IPS-20b (cell line): ENCODE data around the gene SLC22A1.
"Not testable (repeated sequence)": the region's sequence is repeated elsewhere in the genome, so short reads cannot be mapped to it uniquely, and the experiment has no call there.

Experiments used
- H3K27ac ChIP-seq: one replicate; pipeline ENCODE4 v1.5.1; 2013; ENCODE audit warnings: low read length
- H3K27me3 ChIP-seq: 2 replicates; pipeline ENCODE4 v1.6.1; 2013; ENCODE audit warnings: mild to moderate bottlenecking, low read length, inconsistent platforms; ENCODE audit not compliant: insufficient read depth
- H3K36me3 ChIP-seq: 2 replicates; pipeline ENCODE4 v1.6.1; 2013; ENCODE audit warnings: low read depth, mild to moderate bottlenecking, inconsistent platforms, low read length, moderate library complexity; ENCODE audit not compliant: insufficient read depth
- H3K4me1 ChIP-seq: 2 replicates; pipeline ENCODE4 v1.6.1; 2013; ENCODE audit warnings: mild to moderate bottlenecking, control low read depth, inconsistent platforms, low read length, moderate library complexity; ENCODE audit not compliant: insufficient read depth
- H3K4me3 ChIP-seq: 2 replicates; pipeline ENCODE4 v1.5.1; 2013; ENCODE audit warnings: mild to moderate bottlenecking, low read length, inconsistent platforms
- H3K9ac ChIP-seq: 2 replicates; pipeline ENCODE4 v1.6.1; 2013; ENCODE audit warnings: low read depth, mild to moderate bottlenecking, inconsistent platforms, low read length, moderate library complexity
- H3K9me3 ChIP-seq: 2 replicates; pipeline ENCODE4 v1.6.1; 2013; ENCODE audit warnings: mild to moderate bottlenecking, low read depth, low read length, inconsistent platforms; ENCODE audit not compliant: insufficient read depth

Gene SLC22A1

DNA sequence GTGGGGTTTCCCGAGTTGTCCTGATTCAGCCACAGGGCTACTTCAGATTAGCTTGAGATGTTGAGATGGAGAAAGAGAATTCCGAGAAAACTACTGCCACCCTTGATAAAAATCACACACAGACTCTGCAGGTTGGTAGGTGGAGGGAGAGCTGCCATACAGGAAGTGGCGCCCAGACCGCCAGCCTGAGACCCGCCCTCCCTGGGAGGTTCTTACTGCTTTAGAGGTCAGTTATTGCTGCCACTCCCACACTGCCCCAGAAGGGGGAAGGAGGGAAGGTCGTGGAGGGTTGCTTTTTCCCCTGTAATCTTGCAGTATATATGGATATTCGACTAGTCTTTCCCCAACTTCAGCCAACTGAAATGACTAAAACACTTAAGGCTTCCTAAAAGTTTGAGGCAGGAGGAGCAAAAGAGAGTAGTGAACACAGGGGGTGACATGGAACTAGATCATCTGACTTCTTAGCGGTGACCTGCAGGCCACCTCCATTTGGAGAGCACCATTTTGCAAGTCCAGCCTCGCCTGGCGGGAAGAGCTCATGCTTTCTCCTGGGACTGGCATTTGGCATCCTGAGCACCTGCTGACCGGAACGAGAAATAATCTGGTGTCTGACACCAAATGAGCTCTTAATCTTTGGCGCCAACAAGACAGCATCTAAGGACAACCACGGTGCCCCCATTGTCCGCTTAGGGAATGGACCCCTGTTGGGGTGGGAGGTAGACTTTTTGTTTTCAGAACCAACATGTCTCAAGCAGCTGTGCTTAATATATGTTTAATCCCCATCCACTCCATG is 35.7 kb upstream of the SLC22A1 start:
- Histone ChIP-seq H3K9me3 (no peaks in the 10 kb centered on the region), H3K27ac (no peak overlapping the region), H3K4me3 (no peak overlapping the region), H3K9ac (no peak overlapping the region), H3K4me1 (no peaks in the 10 kb centered on the region), H3K27me3 (no peaks in the 10 kb centered on the region), H3K36me3 (peaks cover 88% of the 10 kb centered on the region)

DNA sequence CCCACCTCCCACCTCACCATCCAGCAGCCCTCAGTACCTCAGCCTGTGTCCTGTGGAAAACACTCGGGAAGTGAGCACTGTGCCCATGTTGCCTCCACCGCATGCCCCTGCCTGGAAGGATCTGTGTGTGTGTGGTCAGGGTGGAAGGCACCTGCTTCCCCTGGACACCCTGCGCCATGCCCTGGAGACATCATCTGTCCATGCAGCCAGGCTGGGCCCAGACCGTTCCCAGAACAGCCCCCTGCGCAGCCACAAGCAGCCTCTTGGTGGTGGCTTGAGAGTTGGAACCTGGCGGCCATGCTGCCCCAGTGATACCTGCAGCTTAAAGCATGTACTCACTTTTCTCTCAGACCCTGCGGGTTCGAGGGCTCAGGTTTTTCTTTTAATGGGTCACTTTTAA is 34.9 kb upstream of the SLC22A1 start:
- H3K4me1 ChIP-seq = no peaks in the 10 kb centered on the region
- no peaks in the 10 kb centered on the region for H3K27me3 ChIP-seq
- H3K9me3 ChIP-seq = no peaks in the 10 kb centered on the region
- no peak overlapping the region for H3K9ac ChIP-seq
- H3K27ac ChIP-seq = no peak overlapping the region
- H3K4me3 ChIP-seq = no peak overlapping the region
- peaks cover 86% of the 10 kb centered on the region for H3K36me3 ChIP-seq

DNA sequence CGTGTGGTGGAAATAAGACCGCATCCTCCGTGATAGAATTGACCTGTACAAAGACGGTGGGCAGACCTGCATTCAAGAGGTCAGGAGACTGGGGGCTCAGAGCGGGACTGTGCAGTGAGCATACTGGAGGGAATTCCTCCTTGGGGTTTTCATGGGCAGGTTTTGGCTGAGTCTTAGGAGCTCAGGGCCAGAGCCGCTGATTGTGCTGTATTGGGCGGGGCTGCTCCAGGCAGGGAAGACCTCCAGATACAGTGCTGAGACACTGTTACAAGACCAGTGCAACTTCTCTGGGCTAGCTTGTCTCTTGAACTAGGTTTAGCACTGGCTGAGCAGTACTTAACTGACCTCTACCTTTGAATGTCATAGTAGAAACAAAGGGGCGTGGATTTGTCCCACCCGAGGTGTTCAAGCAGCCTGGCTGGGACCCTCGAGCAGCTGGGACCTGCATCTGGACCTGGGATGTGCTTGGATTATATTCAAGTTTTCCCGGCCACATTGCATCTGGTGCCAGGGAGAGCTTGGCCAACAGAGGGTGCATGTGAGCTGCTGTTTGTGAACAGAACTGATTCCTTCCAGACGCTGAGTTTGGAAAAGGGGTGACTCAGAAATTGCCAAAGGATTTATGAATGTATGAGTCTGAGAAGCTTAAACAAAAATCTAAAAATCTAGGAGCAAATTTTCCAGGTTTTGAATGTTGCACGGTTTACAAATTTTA is 33.4 kb upstream of the SLC22A1 start:
- Histone ChIP-seq H3K4me1 (no peaks in the 10 kb centered on the region), H3K4me3 (no peak overlapping the region), H3K27ac (no peak overlapping the region), H3K9me3 (no peaks in the 10 kb centered on the region), H3K36me3 (peaks cover 91% of the 10 kb centered on the region), H3K27me3 (no peaks in the 10 kb centered on the region), H3K9ac (no peak overlapping the region)

DNA sequence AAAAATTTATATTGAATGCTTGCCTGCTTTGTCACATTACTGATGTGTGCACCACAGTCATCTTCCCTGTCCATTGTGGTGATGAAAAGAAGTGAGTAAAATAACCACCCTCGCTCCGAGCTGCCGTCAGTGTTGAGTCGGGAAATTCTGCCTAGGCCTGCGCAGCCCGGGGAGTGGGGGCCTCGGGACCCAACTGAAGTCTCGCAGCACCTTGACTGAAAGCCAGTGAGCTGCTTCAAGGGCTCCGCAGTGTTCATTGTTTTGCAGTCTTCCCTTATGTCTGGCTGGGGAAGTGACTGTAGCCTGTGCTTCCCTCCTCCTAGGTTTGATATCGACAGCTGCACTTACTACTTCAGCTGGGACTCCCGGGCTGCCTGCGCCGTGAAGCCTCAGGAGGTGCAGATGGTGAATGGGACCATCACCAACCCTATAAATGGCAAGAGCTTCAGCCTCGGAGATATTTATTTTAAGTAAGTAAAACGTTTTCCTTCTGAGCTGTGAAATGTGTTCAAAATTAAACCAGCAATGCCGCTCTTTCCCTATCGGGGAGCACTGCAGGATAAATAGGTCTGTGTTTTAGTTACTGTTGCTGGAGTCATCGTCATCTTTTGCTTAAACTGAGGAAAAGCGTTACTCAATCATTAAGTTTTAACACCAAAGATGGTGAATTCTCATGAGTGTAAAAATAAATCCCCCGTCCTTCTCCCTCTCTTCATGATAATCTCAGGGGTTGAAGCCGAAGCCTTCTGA is 32.7 kb upstream of the SLC22A1 start:
- no peak overlapping the region for H3K4me3 ChIP-seq
- H3K27ac ChIP-seq = no peak overlapping the region
- no peaks in the 10 kb centered on the region for H3K9me3 ChIP-seq
- no peak overlapping the region for H3K9ac ChIP-seq
- no peaks in the 10 kb centered on the region for H3K27me3 ChIP-seq
- H3K36me3 ChIP-seq = peaks cover 94% of the 10 kb centered on the region
- H3K4me1 ChIP-seq = no peaks in the 10 kb centered on the region

DNA sequence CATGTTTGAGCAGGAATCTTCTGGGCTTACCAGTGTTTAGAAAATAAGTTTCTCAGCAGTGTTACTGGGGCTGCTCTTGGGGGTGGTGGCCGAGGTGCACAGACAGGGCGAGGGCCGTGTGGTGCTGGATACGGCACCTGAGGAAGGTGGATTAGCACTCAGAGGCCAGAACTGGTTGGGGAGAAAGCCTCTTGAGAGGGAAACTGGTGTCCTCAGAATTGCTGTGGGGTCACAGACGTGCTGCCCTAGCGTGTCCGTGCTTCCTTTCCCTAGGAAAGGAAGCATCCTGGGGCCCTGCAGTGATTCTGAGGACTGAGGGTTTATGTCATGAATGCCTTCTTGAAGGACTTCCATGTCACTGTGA is 32.1 kb upstream of the SLC22A1 start:
- H3K36me3 ChIP-seq = peaks cover 93% of the 10 kb centered on the region

DNA sequence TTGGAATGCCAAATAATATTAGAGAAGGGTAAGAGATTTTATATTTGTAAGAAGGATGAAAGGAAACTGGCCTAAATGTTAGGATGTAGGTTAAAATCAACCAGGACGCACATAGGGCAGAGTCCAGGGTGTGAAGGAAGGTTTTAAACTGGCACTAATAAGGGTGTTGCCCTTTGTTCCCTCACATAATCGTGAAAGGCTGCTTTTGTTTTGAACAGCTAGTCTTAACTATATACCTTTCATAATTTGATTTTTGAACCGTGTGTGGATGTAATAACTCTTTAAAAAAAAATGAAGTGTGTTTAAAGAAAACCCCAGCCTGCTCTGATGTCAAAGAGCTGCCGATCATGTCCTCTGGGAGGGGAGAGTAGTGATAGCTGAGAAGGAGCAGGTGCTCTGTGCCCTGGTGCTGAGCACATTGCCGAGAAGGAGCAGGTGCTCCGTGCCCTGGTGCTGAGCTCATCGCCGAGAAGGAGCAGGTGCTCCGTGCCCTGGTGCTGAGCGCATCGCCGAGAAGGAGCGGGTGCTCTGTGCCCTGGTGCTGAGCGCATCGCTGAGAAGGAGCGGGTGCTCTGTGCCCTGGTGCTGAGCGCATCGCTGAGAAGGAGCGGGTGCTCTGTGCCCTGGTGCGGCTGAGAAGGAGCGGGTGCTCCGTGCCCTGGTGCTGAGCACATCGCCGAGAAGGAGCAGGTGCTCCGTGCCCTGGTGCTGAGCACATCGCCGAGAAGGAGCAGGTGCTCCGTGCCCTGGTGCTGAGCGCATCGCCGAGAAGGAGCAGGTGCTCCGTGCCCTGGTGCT is 31.0 kb upstream of the SLC22A1 start:
- H3K36me3 ChIP-seq = peaks cover 91% of the 10 kb centered on the region
- H3K27ac ChIP-seq = not testable (repeated sequence)

More for the DNA sequence above, 32.1 kb upstream of the SLC22A1 start:
- no peaks in the 10 kb centered on the region for H3K27me3 ChIP-seq
- no peak overlapping the region for H3K9ac ChIP-seq
- H3K9me3 ChIP-seq = no peaks in the 10 kb centered on the region
- H3K27ac ChIP-seq = no peak overlapping the region
- no peaks in the 10 kb centered on the region for H3K4me1 ChIP-seq
- H3K4me3 ChIP-seq = no peak overlapping the region

DNA sequence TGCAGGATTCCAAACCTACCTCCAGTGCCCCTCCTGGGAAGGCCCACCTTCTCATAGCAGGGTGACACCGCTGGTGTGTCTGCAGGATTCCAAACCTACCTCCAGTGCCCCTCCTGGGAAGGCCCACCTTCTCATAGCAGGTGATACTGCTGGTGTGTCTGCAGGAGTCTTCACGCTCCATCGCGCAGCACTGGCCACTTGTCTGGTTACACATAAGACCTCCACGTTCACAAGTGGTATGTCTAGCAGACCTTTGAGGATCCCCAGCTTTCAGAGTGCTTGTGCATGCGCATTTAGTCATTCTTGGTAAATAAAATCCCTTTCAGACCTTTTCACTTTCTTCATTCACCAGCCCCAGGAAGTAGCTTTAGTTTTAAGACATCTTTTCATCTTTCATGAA is 29.4 kb upstream of the SLC22A1 start:
- not testable (repeated sequence) for H3K27ac ChIP-seq, H3K27me3 ChIP-seq, H3K9me3 ChIP-seq, H3K4me1 ChIP-seq, H3K4me3 ChIP-seq, H3K9ac ChIP-seq
- H3K36me3 ChIP-seq = peaks cover 90% of the 10 kb centered on the region

More for the DNA sequence above, 31.0 kb upstream of the SLC22A1 start:
- H3K9me3 ChIP-seq, H3K27me3 ChIP-seq, H3K4me1 ChIP-seq, H3K4me3 ChIP-seq, H3K9ac ChIP-seq: not testable (repeated sequence)

DNA sequence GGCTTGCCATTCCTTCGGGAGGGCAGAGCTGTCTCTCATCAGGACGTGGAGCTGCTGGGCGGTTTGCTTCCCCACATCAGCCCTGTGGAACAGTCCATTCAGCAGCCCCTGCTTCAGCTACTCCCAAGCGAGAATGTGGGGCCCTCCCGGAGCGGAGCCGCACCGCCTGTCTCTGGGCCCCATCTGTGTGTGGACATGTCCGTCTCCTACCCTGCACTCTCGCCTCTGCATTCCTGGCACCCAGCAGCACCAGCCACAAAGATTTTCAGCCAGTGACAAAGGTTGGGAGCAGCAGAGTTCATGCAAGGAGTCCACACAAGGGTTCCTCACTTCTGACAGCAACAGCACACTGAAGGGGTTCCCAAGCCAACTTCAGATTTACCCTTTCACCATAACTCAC is 29.0 kb upstream of the SLC22A1 start:
- no peak overlapping the region for H3K9ac ChIP-seq
- H3K4me1 ChIP-seq = no peaks in the 10 kb centered on the region
- no peaks in the 10 kb centered on the region for H3K9me3 ChIP-seq
- H3K27me3 ChIP-seq = no peaks in the 10 kb centered on the region
- no peak overlapping the region for H3K27ac ChIP-seq
- H3K4me3 ChIP-seq = no peak overlapping the region
- peaks cover 91% of the 10 kb centered on the region for H3K36me3 ChIP-seq

DNA sequence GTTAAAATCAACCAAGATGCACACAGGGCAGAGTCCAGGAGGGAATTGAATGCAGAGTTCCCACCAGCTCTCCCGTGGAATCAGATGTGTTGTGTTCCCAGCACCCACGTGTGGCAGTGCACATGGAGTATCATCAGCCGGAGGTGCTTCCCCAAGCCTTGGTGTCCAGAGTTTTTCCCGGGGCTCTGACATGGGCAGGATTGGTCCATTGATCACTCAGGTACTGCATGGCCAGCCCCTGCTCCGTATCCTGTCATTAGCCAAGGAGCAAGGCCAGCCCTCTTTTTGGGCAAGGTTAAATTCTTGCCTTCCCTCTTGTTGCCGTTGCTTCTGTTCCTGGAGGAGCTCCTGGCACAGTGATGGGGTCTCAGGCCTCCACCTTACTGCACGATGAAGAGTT is 28.6 kb upstream of the SLC22A1 start:
- Histone ChIP-seq H3K27me3 (no peaks in the 10 kb centered on the region), H3K4me1 (no peaks in the 10 kb centered on the region), H3K4me3 (no peak overlapping the region), H3K9me3 (no peaks in the 10 kb centered on the region), H3K27ac (no peak overlapping the region), H3K9ac (no peak overlapping the region), H3K36me3 (peaks cover 91% of the 10 kb centered on the region)

DNA sequence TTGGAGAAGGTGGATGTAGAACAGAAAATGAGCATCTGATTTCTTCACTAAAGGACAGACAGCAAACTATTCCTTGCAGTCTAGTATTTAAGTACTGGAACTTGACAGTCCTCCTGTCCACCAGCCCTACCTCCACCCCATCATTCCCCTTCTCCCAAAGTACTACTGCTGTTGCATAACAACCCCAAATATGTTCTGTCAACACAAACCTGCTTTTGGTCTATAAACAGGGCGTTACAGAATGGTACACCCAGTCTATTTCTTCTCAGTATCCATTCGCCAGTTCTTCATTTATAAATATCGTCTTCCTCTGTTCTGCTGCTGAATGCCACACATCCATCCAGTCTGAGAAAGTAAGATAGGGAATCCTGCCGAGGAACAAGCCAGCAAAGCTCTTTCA is 27.7 kb upstream of the SLC22A1 start:
- H3K9me3 ChIP-seq = no peaks in the 10 kb centered on the region
- no peak overlapping the region for H3K27ac ChIP-seq
- H3K27me3 ChIP-seq = no peaks in the 10 kb centered on the region
- H3K36me3 ChIP-seq = peaks cover 92% of the 10 kb centered on the region
- H3K4me1 ChIP-seq = no peaks in the 10 kb centered on the region
- no peak overlapping the region for H3K4me3 ChIP-seq
- no peak overlapping the region for H3K9ac ChIP-seq

DNA sequence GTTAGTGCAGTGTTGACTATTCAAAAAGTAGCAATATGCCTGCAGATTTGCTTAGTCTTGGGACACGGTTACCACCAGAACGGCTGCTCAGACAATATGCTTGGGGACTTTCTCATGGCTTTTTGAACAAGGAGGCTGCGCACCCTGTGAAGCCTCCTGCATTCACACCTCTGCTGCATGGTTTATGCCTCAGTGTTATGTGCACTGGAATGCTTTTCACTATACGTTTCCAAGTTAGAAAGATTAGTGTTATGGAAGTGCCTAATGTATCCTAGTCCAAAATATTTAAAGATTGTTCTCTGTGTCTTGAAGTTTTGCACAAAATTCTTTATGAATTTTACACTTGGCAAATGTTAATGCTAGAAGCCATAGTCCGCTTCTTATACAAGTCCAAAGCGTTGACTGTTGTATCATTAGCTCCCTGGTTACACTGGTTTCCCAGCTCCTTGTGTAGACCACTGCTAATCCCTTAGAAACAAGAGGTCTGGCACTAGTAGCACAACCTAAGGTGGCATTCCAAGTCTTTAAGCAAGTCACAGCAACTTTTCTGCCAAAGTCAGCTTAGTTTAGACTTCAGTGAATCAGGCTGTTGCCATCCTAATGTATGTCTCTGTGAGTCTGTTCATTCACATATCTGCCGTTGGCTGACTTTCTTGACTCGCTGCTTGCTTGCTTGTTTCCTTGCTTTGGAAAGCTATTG is 26.3 kb upstream of the SLC22A1 start:
- no peaks in the 10 kb centered on the region for H3K27me3 ChIP-seq
- H3K9ac ChIP-seq = no peak overlapping the region
- no peak overlapping the region for H3K27ac ChIP-seq
- no peaks in the 10 kb centered on the region for H3K4me1 ChIP-seq
- H3K4me3 ChIP-seq = no peak overlapping the region
- peaks cover 88% of the 10 kb centered on the region for H3K36me3 ChIP-seq
- no peaks in the 10 kb centered on the region for H3K9me3 ChIP-seq
